ENCODE measurements around the gene SLC29A1. TPM values are rescaled to one million over a fixed set of nuclear protein-coding genes. Genes with fewer than 3 reads are reported as not detected.
"Not testable (repeated sequence)": the region's sequence is repeated elsewhere in the genome, so short reads cannot be mapped to it uniquely, and the experiment has no call there.

SLC29A1 gene
- total RNA-seq, 1 experiment from 2014 or later = 92.8 TPM

- intact Hi-C loops (cut with micrococcal nuclease; ENCODE audit: unreplicated experiment) = no loop called here
- Mint-ChIP-seq H3K27me3 (ENCODE audit: unreplicated experiment) (peaks cover 2% of the 10 kb centered on the region), H3K36me3 (ENCODE audit: insufficient read depth, unreplicated experiment) (no peaks in the 10 kb centered on the region), H3K4me3 (ENCODE audit: low read depth, unreplicated experiment) (no peak overlapping the region), H3K9me3 (ENCODE audit: low read depth, unreplicated experiment) (no peaks in the 10 kb centered on the region), H3K4me1 (ENCODE audit: low read depth, unreplicated experiment) (peaks cover 17% of the 10 kb centered on the region), H3K27ac (ENCODE audit: unreplicated experiment) (no peak overlapping the region)
- no TSS peak for BruUV-seq (replicated peaks)
- DNase-seq = no peak
- CTCF ChIA-PET = no interaction called here
- TF ChIP-seq CTCF (IDR thresholded peaks at IDR 0.05; ENCODE audit: unreplicated experiment) = no peak
Observed at GRCh38 chr6:44180406-44180805, 43.0 kb upstream of the SLC29A1 start.

- H3K27me3 Mint-ChIP-seq (ENCODE audit: unreplicated experiment) = peaks cover 7% of the 10 kb centered on the region
- CTCF ChIA-PET = no interaction called here
- no peak overlapping the region for H3K27ac Mint-ChIP-seq (ENCODE audit: unreplicated experiment)
- intact Hi-C loops (cut with micrococcal nuclease; ENCODE audit: unreplicated experiment) = no loop called here
- no peaks in the 10 kb centered on the region for H3K9me3 Mint-ChIP-seq (ENCODE audit: low read depth, unreplicated experiment)
- H3K4me3 Mint-ChIP-seq (ENCODE audit: low read depth, unreplicated experiment) = no peak overlapping the region
- no TSS peak for BruUV-seq (replicated peaks)
- H3K36me3 Mint-ChIP-seq (ENCODE audit: insufficient read depth, unreplicated experiment) = no peaks in the 10 kb centered on the region
- H3K4me1 Mint-ChIP-seq (ENCODE audit: low read depth, unreplicated experiment) = peaks cover 22% of the 10 kb centered on the region
- no peak for DNase-seq
- no peak for TF ChIP-seq CTCF (IDR thresholded peaks at IDR 0.05; ENCODE audit: unreplicated experiment)
Observed at GRCh38 chr6:44180886-44181285, 42.5 kb upstream of the SLC29A1 start.

- H3K9me3 Mint-ChIP-seq (ENCODE audit: low read depth, unreplicated experiment); BruUV-seq (replicated peaks); DNase-seq; H3K27ac Mint-ChIP-seq (ENCODE audit: unreplicated experiment); H3K4me3 Mint-ChIP-seq (ENCODE audit: low read depth, unreplicated experiment); intact Hi-C loops (cut with micrococcal nuclease; ENCODE audit: unreplicated experiment); CTCF ChIA-PET; H3K36me3 Mint-ChIP-seq (ENCODE audit: insufficient read depth, unreplicated experiment): not testable (repeated sequence)
- Mint-ChIP-seq H3K4me1 (ENCODE audit: low read depth, unreplicated experiment) (peaks cover 29% of the 10 kb centered on the region), H3K27me3 (ENCODE audit: unreplicated experiment) (peaks cover 16% of the 10 kb centered on the region)
Observed at GRCh38 chr6:44181784-44182183, 41.6 kb upstream of the SLC29A1 start.

GRCh38 chr6:44182911-44183390, 40.4 kb upstream of the SLC29A1 start:
- DNase-seq = no peak
- Mint-ChIP-seq H3K4me3 (ENCODE audit: low read depth, unreplicated experiment) (no peak overlapping the region), H3K4me1 (ENCODE audit: low read depth, unreplicated experiment) (peaks cover 29% of the 10 kb centered on the region), H3K27ac (ENCODE audit: unreplicated experiment) (no peak overlapping the region), H3K9me3 (ENCODE audit: low read depth, unreplicated experiment) (no peaks in the 10 kb centered on the region), H3K27me3 (ENCODE audit: unreplicated experiment) (peaks cover 17% of the 10 kb centered on the region), H3K36me3 (ENCODE audit: insufficient read depth, unreplicated experiment) (no peaks in the 10 kb centered on the region)
- intact Hi-C loops (cut with micrococcal nuclease; ENCODE audit: unreplicated experiment) = no loop called here
- no TSS peak for BruUV-seq (replicated peaks)
- TF ChIP-seq CTCF (IDR thresholded peaks at IDR 0.05; ENCODE audit: unreplicated experiment) = no peak
- CTCF ChIA-PET = no interaction called here

- no peak for DNase-seq
- no TSS peak for BruUV-seq (replicated peaks)
- Mint-ChIP-seq H3K27me3 (ENCODE audit: unreplicated experiment) (peaks cover 17% of the 10 kb centered on the region), H3K4me3 (ENCODE audit: low read depth, unreplicated experiment) (no peak overlapping the region), H3K9me3 (ENCODE audit: low read depth, unreplicated experiment) (no peaks in the 10 kb centered on the region), H3K4me1 (ENCODE audit: low read depth, unreplicated experiment) (peaks cover 27% of the 10 kb centered on the region), H3K27ac (ENCODE audit: unreplicated experiment) (no peak overlapping the region), H3K36me3 (ENCODE audit: insufficient read depth, unreplicated experiment) (no peaks in the 10 kb centered on the region)
- intact Hi-C loops (cut with micrococcal nuclease; ENCODE audit: unreplicated experiment) = no loop called here
- CTCF ChIA-PET = no interaction called here
- TF ChIP-seq CTCF (IDR thresholded peaks at IDR 0.05; ENCODE audit: unreplicated experiment) = no peak
Observed at GRCh38 chr6:44183783-44184182, 39.6 kb upstream of the SLC29A1 start.

GRCh38 chr6:44185356-44185755, 38.0 kb upstream of the SLC29A1 start:
- CTCF ChIA-PET = interaction anchor here (0.6 to 1.1 kb wide), 4 partner anchors 16 to 146 kb away, joined by 3 read pairs; no protein-coding TSS in a partner anchor
- H3K36me3 Mint-ChIP-seq (ENCODE audit: insufficient read depth, unreplicated experiment); H3K9me3 Mint-ChIP-seq (ENCODE audit: low read depth, unreplicated experiment); BruUV-seq (replicated peaks); H3K4me3 Mint-ChIP-seq (ENCODE audit: low read depth, unreplicated experiment); intact Hi-C loops (cut with micrococcal nuclease; ENCODE audit: unreplicated experiment); DNase-seq; H3K27ac Mint-ChIP-seq (ENCODE audit: unreplicated experiment): not testable (repeated sequence)
- Mint-ChIP-seq H3K4me1 (ENCODE audit: low read depth, unreplicated experiment) (peaks cover 17% of the 10 kb centered on the region), H3K27me3 (ENCODE audit: unreplicated experiment) (peaks cover 26% of the 10 kb centered on the region)
